HEK293 (cell line): ENCODE results near the gene ANTKMT.

Experiments used
- CTCF ChIA-PET: fragments of 350-600 bp; formaldehyde crosslinking; extraction: SDS; loops from one replicate; lab custom pipeline; 2021; ENCODE audit warnings: antibody characterized with exemption; lab: Yijun Ruan, JAX
- POLR2A ChIA-PET: fragments of 300-600 bp; formaldehyde crosslinking; extraction: SDS; loops from one replicate; lab custom pipeline; 2020; ENCODE audit warnings: antibody characterized with exemption, inconsistent platforms; lab: Yijun Ruan, JAX
- H3K27ac ChIP-seq: fragments of 200-500 bp; sonication (Bioruptor generic); 2 replicates; pipeline ENCODE4 v1.5.1; 2014; ENCODE audit warnings: low read depth, low read length, control low read depth, inconsistent platforms; ENCODE audit errors: extremely low read depth
- H3K36me3 ChIP-seq, 2 experiments: fragments of 200-500 bp in 1 of 2; sonication (Bioruptor generic) in 1 of 2; 1 replicate in 1 of 2; 2 replicates in 1 of 2; pipeline ENCODE4 v1.5.1; 2014 to 2017; ENCODE audit warnings: inconsistent platforms in 2 of 2, low read length in 2 of 2; ENCODE audit not compliant: control insufficient read depth in 2 of 2, insufficient read depth in 1 of 2
- H3K4me1 ChIP-seq: fragments of 200-500 bp; sonication (Bioruptor generic); 2 replicates; pipeline ENCODE4 v1.5.1; 2014; ENCODE audit warnings: mild to moderate bottlenecking, low read length, inconsistent platforms; ENCODE audit not compliant: control insufficient read depth, insufficient read depth
- H3K4me3 ChIP-seq: 2 replicates; pipeline ENCODE4 v1.5.1; 2011; ENCODE audit warnings: low read depth, mild to moderate bottlenecking, control low read depth, low read length, moderate library complexity
- H3K9me3 ChIP-seq: fragments of 200-500 bp; sonication (Bioruptor generic); 2 replicates; pipeline ENCODE4 v1.5.1; 2014; ENCODE audit warnings: low read depth, low read length, inconsistent platforms; ENCODE audit not compliant: control insufficient read depth, insufficient read depth
- EGR2 ChIP-seq: fragments of 450-650 bp; formaldehyde crosslinking; IDR thresholded peaks from 2 replicates; pipeline ENCODE4 v1.5.1; 2016; ENCODE audit warnings: low read depth, missing biosample characterization, missing genetic modification characterization
- GLI2 ChIP-seq: fragments of 450-650 bp; formaldehyde crosslinking; IDR thresholded peaks from 2 replicates; pipeline ENCODE4; 2017; ENCODE audit warnings: missing biosample characterization, missing genetic modification characterization, low read depth, borderline replicate concordance
- KLF16 ChIP-seq: fragments of 450-650 bp; formaldehyde crosslinking; IDR thresholded peaks from 2 replicates; pipeline ENCODE4 v1.5.1; 2017; ENCODE audit warnings: missing biosample characterization, missing genetic modification characterization
- SP2 ChIP-seq: fragments of 450-650 bp; formaldehyde crosslinking; IDR thresholded peaks from 2 replicates; pipeline ENCODE4 v1.5.1; 2016; ENCODE audit warnings: missing biosample characterization, missing genetic modification characterization
- YY1 ChIP-seq: fragments of 450-650 bp; formaldehyde crosslinking; IDR thresholded peaks from 2 replicates; pipeline ENCODE4 v1.5.1; 2018; ENCODE audit warnings: missing biosample characterization, missing genetic modification characterization
- ZFP37 ChIP-seq: fragments of 450-650 bp; formaldehyde crosslinking; IDR thresholded peaks from 2 replicates; pipeline ENCODE4 v1.5.1; 2016; ENCODE audit warnings: missing biosample characterization, missing genetic modification characterization
- ZNF132 ChIP-seq: fragments of 450-650 bp; formaldehyde crosslinking; IDR thresholded peaks from 2 replicates; pipeline ENCODE4 v1.5.1; 2017; ENCODE audit warnings: missing biosample characterization, missing genetic modification characterization, borderline replicate concordance
- ZNF133 ChIP-seq: fragments of 450-650 bp; formaldehyde crosslinking; IDR thresholded peaks from 2 replicates; pipeline ENCODE4 v1.5.1; 2016; ENCODE audit warnings: missing biosample characterization, missing genetic modification characterization
- ZNF138 ChIP-seq: fragments of 450-650 bp; formaldehyde crosslinking; IDR thresholded peaks from 2 replicates; pipeline ENCODE4 v1.5.1; 2016; ENCODE audit warnings: missing biosample characterization, missing genetic modification characterization, borderline replicate concordance
- ZNF169 ChIP-seq: fragments of 450-650 bp; formaldehyde crosslinking; IDR thresholded peaks from 2 replicates; pipeline ENCODE4 v1.5.1; 2016; ENCODE audit warnings: missing biosample characterization, missing genetic modification characterization
- ZNF175 ChIP-seq: fragments of 450-650 bp; formaldehyde crosslinking; IDR thresholded peaks from 2 replicates; pipeline ENCODE4 v1.5.1; 2016; ENCODE audit warnings: missing biosample characterization, missing genetic modification characterization
- ZNF184 ChIP-seq: fragments of 450-650 bp; IDR thresholded peaks from 2 replicates; pipeline ENCODE4 v1.5.1; 2018; ENCODE audit warnings: missing biosample characterization, mild to moderate bottlenecking, missing genetic modification characterization
- ZNF2 ChIP-seq: fragments of 450-650 bp; formaldehyde crosslinking; IDR thresholded peaks from 2 replicates; pipeline ENCODE4 v1.5.1; 2016; ENCODE audit warnings: missing biosample characterization, missing genetic modification characterization
- ZNF311 ChIP-seq: fragments of 450-650 bp; formaldehyde crosslinking; IDR thresholded peaks from 2 replicates; pipeline ENCODE4 v1.5.1; 2017; ENCODE audit warnings: missing biosample characterization, missing genetic modification characterization, borderline replicate concordance
- ZNF341 ChIP-seq: fragments of 450-650 bp; formaldehyde crosslinking; IDR thresholded peaks from 2 replicates; pipeline ENCODE4; 2016; ENCODE audit warnings: low read depth, missing biosample characterization, missing genetic modification characterization
- ZNF366 ChIP-seq: fragments of 450-650 bp; formaldehyde crosslinking; conservative IDR thresholded peaks from 2 replicates; pipeline ENCODE4 v1.5.1; 2016; ENCODE audit warnings: missing biosample characterization, missing genetic modification characterization
- ZNF394 ChIP-seq: fragments of 450-650 bp; formaldehyde crosslinking; IDR thresholded peaks from 2 replicates; pipeline ENCODE4 v1.5.1; 2016; ENCODE audit warnings: missing biosample characterization, missing genetic modification characterization, mild to moderate bottlenecking, moderate library complexity, borderline replicate concordance
- ZNF416 ChIP-seq: fragments of 450-650 bp; formaldehyde crosslinking; IDR thresholded peaks from 2 replicates; pipeline ENCODE4 v1.5.1; 2016; ENCODE audit warnings: missing biosample characterization, missing genetic modification characterization
- ZNF423 ChIP-seq: fragments of 450-650 bp; formaldehyde crosslinking; IDR thresholded peaks from 2 replicates; pipeline ENCODE4 v1.5.1; 2016; ENCODE audit warnings: missing biosample characterization, missing genetic modification characterization
- ZNF544 ChIP-seq: fragments of 450-650 bp; formaldehyde crosslinking; IDR thresholded peaks from 2 replicates; pipeline ENCODE4 v1.5.0; 2017; ENCODE audit warnings: missing biosample characterization, missing genetic modification characterization
- ZNF623 ChIP-seq: fragments of 450-650 bp; formaldehyde crosslinking; IDR thresholded peaks from 2 replicates; pipeline ENCODE4 v1.5.1; 2016; ENCODE audit warnings: missing biosample characterization, missing genetic modification characterization
- ZNF624 ChIP-seq: fragments of 450-650 bp; formaldehyde crosslinking; IDR thresholded peaks from 2 replicates; pipeline ENCODE4 v1.5.1; 2017; ENCODE audit warnings: missing biosample characterization, missing genetic modification characterization
- ZNF654 ChIP-seq: fragments of 450-650 bp; formaldehyde crosslinking; IDR thresholded peaks from 2 replicates; pipeline ENCODE4 v1.5.1; 2016; ENCODE audit warnings: low read depth, missing biosample characterization, missing genetic modification characterization
- ZNF843 ChIP-seq: fragments of 450-650 bp; formaldehyde crosslinking; IDR thresholded peaks from 2 replicates; pipeline ENCODE4 v1.5.1; 2016; ENCODE audit warnings: missing biosample characterization, missing genetic modification characterization
- TF ChIP-seq, protein P1 (sequence below): fragments of 450-650 bp; formaldehyde crosslinking; IDR thresholded peaks from 2 replicates; pipeline ENCODE4 v1.5.1; 2016; ENCODE audit warnings: missing biosample characterization, missing genetic modification characterization
- TF ChIP-seq, protein P2 (sequence below): fragments of 450-650 bp; formaldehyde crosslinking; optimal IDR thresholded peaks from 2 replicates; pipeline ENCODE3; 2016; ENCODE audit warnings: missing biosample characterization, mild to moderate bottlenecking, missing genetic modification characterization
- TF ChIP-seq, protein P3 (sequence below): fragments of 450-650 bp; formaldehyde crosslinking; IDR thresholded peaks from 2 replicates; pipeline ENCODE4 v1.5.1; 2016; ENCODE audit warnings: missing biosample characterization, missing genetic modification characterization
- TF ChIP-seq, protein P4 (sequence below): fragments of 450-650 bp; formaldehyde crosslinking; IDR thresholded peaks from 2 replicates; pipeline ENCODE4 v1.5.1; 2016; ENCODE audit warnings: missing biosample characterization, missing genetic modification characterization

Gene ANTKMT

DNA sequence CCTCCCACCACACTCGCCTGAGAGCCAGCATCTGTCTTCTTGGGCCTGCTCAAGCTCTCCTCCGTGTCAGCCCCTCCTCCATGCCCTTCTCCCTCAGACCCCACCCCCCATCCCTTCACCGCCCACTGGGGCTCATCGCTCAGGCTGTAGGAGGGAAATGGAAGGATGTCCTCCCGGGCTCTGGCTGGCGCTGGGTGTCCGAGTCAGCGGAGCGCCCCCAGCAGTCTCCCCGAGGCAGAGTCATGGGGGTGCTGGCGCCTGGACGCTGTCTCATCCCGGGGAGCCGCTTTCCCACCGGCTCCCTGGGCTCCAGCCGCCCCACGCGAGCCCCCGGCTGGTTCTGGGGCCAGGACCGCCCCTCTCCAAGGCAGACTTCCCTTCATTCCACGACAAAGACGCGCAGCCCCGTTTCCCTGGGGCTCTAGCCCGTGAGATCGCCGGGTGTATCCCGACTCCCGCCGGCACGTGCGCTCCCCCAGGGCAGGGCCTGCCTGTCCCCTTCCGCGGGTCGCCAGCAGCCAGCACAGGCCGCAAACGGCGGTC lies 428 bp upstream of the ANTKMT start (continued):
- TF ChIP-seq KLF16 (tag by site-specific recombination) (peak; percentile 39; the same call in 1 of the 2 replicates), ZNF423 (no peak), ZNF544 (tag by site-specific recombination) (no peak), ZFP37 (tag by site-specific recombination) (peak; percentile 70; the same call in 1 of the 2 replicates), ZNF623 (tag by site-specific recombination) (no peak), GLI2 (tag by site-specific recombination) (no peak), ZNF366 (peak; percentile 80), ZNF843 (peak; percentile 47; the same call in 1 of the 2 replicates), ZNF138 (tag by site-specific recombination) (no peak), SP2 (tag by site-specific recombination) (peak; percentile 84), ZNF2 (tag by site-specific recombination) (0 out of 2 replicates have a peak, but pooled peaks have one; percentile 49), ZNF394 (tag by site-specific recombination) (0 out of 2 replicates have a peak, but pooled peaks have one; percentile 16), ZNF184 (tag by site-specific recombination) (no peak), EGR2 (peak; percentile 96)
- TF ChIP-seq, protein P1, sequence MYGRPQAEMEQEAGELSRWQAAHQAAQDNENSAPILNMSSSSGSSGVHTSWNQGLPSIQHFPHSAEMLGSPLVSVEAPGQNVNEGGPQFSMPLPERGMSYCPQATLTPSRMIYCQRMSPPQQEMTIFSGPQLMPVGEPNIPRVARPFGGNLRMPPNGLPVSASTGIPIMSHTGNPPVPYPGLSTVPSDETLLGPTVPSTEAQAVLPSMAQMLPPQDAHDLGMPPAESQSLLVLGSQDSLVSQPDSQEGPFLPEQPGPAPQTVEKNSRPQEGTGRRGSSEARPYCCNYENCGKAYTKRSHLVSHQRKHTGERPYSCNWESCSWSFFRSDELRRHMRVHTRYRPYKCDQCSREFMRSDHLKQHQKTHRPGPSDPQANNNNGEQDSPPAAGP (tag by site-specific recombination), result 0 out of 2 replicates have a peak, but pooled peaks have one; percentile 27
- TF ChIP-seq, protein P2, sequence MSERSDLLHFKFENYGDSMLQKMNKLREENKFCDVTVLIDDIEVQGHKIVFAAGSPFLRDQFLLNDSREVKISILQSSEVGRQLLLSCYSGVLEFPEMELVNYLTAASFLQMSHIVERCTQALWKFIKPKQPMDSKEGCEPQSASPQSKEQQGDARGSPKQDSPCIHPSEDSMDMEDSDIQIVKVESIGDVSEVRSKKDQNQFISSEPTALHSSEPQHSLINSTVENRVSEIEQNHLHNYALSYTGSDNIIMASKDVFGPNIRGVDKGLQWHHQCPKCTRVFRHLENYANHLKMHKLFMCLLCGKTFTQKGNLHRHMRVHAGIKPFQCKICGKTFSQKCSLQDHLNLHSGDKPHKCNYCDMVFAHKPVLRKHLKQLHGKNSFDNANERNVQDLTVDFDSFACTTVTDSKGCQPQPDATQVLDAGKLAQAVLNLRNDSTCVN (tag by site-specific recombination), result peak; percentile 73
- TF ChIP-seq, all 188 proteins: peak for 47

DNA sequence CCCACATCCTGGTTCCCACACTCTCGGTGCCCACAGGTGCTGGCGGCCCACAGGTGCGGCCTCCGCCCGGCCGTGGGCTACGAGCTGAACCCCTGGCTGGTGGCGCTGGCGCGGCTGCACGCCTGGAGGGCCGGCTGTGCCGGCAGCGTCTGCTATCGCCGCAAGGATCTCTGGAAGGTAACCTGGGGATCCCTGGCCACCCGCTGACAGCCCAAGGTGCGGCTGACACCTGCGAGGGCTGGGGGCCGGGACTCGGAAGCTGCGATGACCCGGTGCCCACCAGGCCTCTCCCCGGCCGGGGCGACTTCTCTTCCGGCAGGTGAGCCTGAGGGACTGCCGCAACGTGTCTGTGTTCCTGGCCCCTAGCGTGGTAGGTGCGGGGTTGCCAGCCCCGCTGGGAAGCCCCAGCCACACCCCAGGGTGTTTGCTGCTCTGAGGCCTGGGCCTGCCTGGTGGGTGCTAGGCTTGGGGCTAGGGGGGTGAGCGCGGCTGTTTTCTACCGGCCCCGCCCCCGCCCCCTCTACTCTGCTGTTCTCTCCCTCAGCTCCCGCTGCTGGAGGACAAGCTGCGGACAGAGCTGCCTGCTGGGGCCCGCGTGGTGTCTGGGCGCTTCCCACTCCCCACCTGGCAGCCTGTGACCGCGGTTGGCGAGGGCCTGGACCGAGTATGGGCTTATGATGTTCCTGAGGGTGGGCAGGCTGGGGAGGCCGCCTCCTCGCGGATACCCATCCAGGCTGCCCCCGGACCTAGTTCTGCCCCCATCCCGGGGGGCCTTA lies 1.0 kb downstream of the ANTKMT start:
- CTCF ChIA-PET, result interaction anchor here (0.7 to 5.7 kb wide), 6 partner anchors 9 to 335 kb away, joined by 4 to 38 read pairs (median 6); partner anchors contain the start of genes CHTF18, CIAO3, METRN and RPUSD1
- no peaks in the 10 kb centered on the region for H3K9me3 ChIP-seq
- H3K27ac ChIP-seq, result peak overlapping the region; percentile 94
- H3K4me1 ChIP-seq, result peaks cover 7% of the 10 kb centered on the region
- H3K4me3 ChIP-seq, result peak overlapping the region; percentile 28
- peaks cover 0 to 7% of the 10 kb centered on the region in 2 experiments; a peak in 1 of 3 replicates for H3K36me3 ChIP-seq
- POLR2A ChIA-PET, result interaction anchor here (0.6 to 2.8 kb wide), 17 partner anchors 8 to 368 kb away, joined by 3 to 25 read pairs (median 6); partner anchors contain the start of genes CHTF18, CIAO3, GNG13 and RHOT2
- TF ChIP-seq ZNF624 (tag by site-specific recombination), result no peak
- no peak for TF ChIP-seq ZNF654 (tag by site-specific recombination)
- no peak for TF ChIP-seq ZNF133 (tag by site-specific recombination)
- no peak for TF ChIP-seq YY1 (tag by site-specific recombination)
- no peak for TF ChIP-seq ZNF184 (tag by site-specific recombination)
- TF ChIP-seq, protein P3, sequence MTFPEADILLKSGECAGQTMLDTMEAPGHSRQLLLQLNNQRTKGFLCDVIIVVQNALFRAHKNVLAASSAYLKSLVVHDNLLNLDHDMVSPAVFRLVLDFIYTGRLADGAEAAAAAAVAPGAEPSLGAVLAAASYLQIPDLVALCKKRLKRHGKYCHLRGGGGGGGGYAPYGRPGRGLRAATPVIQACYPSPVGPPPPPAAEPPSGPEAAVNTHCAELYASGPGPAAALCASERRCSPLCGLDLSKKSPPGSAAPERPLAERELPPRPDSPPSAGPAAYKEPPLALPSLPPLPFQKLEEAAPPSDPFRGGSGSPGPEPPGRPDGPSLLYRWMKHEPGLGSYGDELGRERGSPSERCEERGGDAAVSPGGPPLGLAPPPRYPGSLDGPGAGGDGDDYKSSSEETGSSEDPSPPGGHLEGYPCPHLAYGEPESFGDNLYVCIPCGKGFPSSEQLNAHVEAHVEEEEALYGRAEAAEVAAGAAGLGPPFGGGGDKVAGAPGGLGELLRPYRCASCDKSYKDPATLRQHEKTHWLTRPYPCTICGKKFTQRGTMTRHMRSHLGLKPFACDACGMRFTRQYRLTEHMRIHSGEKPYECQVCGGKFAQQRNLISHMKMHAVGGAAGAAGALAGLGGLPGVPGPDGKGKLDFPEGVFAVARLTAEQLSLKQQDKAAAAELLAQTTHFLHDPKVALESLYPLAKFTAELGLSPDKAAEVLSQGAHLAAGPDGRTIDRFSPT (tag by site-specific recombination), result no peak
- TF ChIP-seq, protein P4, sequence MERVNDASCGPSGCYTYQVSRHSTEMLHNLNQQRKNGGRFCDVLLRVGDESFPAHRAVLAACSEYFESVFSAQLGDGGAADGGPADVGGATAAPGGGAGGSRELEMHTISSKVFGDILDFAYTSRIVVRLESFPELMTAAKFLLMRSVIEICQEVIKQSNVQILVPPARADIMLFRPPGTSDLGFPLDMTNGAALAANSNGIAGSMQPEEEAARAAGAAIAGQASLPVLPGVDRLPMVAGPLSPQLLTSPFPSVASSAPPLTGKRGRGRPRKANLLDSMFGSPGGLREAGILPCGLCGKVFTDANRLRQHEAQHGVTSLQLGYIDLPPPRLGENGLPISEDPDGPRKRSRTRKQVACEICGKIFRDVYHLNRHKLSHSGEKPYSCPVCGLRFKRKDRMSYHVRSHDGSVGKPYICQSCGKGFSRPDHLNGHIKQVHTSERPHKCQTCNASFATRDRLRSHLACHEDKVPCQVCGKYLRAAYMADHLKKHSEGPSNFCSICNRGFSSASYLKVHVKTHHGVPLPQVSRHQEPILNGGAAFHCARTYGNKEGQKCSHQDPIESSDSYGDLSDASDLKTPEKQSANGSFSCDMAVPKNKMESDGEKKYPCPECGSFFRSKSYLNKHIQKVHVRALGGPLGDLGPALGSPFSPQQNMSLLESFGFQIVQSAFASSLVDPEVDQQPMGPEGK, result peak; percentile 75
- no peak for TF ChIP-seq ZNF175 (tag by site-specific recombination)
- TF ChIP-seq ZNF169, result no peak
- TF ChIP-seq ZNF341 (tag by site-specific recombination), result peak; percentile 49
- no peak for TF ChIP-seq ZNF132
- no peak for TF ChIP-seq ZNF311 (tag by site-specific recombination)
- peak; percentile 74 for TF ChIP-seq EGR2
- no peak for TF ChIP-seq ZNF416 (tag by site-specific recombination)
